Tibial artery (tissue), 4 donors: Measurements from ENCODE around the gene ZNF341.

Experiments
- DNase-seq, 2 donors: peaks; one replicate each; pipeline ENCODE4 v3.0.0-alpha.2; 2019
- H3K27ac ChIP-seq, 2 donors: fragments of 200-600 bp; sonication (generic) in 1 of 2; 1 replicate in 1 of 2; 2 replicates in 1 of 2; pipeline ENCODE4 v1.5.1; 2018 to 2019; ENCODE audit warnings: mild to moderate bottlenecking in 1 of 2
- H3K27me3 ChIP-seq, 2 donors: fragments of 200-600 bp; sonication (generic) in 1 of 2; one replicate each; pipeline versions ENCODE4 v1.5.1 to v1.6.0; 2016 to 2019
- H3K36me3 ChIP-seq, 3 donors: fragments of 200-600 bp; sonication (generic) in 2 of 3; one replicate each; pipeline ENCODE4 v1.5.1; 2016 to 2019; ENCODE audit warnings: mild to moderate bottlenecking in 2 of 3
- H3K4me1 ChIP-seq, 4 donors: fragments of 200-600 bp; sonication (generic) in 2 of 4; 1 replicate in 3 of 4; 2 replicates in 1 of 4; pipeline ENCODE4 v1.5.1; 2016 to 2019
- H3K4me3 ChIP-seq, 2 donors: fragments of 200-600 bp; sonication (generic) in 1 of 2; 1 replicate in 1 of 2; 2 replicates in 1 of 2; pipeline ENCODE4 v1.5.1; 2018 to 2019; ENCODE audit warnings: mild to moderate bottlenecking in 2 of 2
- H3K9me3 ChIP-seq, 3 donors: fragments of 200-600 bp; sonication (generic) in 1 of 3; one replicate each; pipeline ENCODE4 v1.5.1; 2016 to 2019
- intact Hi-C: fragments of 100-400 bp; cut with DNase I; formaldehyde crosslinking; loops from one replicate; pipeline ENCODE4 v1.15.0; 2023; ENCODE audit warnings: low total_unique reads
- TF ChIP-seq, protein P1 (sequence below), 2 experiments: fragments of 200-600 bp in 1 of 2; fragments of 450-650 bp in 1 of 2; IDR thresholded peaks; one replicate each; pipeline ENCODE4 v1.5.1; 2017 to 2019; ENCODE audit warnings: antibody characterized with exemption in 2 of 2, mild to moderate bottlenecking in 1 of 2, moderate library complexity in 1 of 2

The ZNF341 gene

DNA sequence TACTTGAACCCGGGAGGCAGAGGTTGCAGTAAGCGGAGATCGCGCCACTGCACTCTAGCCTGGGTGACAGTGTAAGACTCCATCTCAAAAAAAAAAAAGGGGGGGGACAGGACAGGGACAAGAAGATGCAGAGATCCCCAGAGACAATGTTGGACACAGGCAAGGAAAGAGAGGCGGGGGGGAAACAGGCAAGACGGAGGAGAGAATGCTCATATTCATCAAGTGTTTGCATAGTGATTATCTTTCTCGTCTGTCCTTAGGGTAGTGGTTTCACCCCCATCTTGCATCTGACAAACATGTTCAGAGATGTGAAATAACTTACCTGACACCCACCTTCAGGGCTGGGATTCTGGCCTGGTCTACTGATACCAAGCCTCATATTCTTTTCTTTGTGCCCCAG is 108.4 kb downstream of the ZNF341 start:
- Histone ChIP-seq H3K36me3 (no peaks in the 10 kb centered on the region), H3K4me1 (peaks cover 0 to 89% (median 44%) of the 10 kb centered on the region in 4 donors), H3K9me3 (no peaks in the 10 kb centered on the region), H3K4me3 (no peak overlapping the region), H3K27me3 (no peaks in the 10 kb centered on the region), H3K27ac (no peak overlapping the region)
- DNase-seq = no peak
- TF ChIP-seq, protein P1, sequence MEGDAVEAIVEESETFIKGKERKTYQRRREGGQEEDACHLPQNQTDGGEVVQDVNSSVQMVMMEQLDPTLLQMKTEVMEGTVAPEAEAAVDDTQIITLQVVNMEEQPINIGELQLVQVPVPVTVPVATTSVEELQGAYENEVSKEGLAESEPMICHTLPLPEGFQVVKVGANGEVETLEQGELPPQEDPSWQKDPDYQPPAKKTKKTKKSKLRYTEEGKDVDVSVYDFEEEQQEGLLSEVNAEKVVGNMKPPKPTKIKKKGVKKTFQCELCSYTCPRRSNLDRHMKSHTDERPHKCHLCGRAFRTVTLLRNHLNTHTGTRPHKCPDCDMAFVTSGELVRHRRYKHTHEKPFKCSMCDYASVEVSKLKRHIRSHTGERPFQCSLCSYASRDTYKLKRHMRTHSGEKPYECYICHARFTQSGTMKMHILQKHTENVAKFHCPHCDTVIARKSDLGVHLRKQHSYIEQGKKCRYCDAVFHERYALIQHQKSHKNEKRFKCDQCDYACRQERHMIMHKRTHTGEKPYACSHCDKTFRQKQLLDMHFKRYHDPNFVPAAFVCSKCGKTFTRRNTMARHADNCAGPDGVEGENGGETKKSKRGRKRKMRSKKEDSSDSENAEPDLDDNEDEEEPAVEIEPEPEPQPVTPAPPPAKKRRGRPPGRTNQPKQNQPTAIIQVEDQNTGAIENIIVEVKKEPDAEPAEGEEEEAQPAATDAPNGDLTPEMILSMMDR (IDR thresholded peaks at IDR 0.05) = no peak
- intact Hi-C loops = no loop called here

DNA sequence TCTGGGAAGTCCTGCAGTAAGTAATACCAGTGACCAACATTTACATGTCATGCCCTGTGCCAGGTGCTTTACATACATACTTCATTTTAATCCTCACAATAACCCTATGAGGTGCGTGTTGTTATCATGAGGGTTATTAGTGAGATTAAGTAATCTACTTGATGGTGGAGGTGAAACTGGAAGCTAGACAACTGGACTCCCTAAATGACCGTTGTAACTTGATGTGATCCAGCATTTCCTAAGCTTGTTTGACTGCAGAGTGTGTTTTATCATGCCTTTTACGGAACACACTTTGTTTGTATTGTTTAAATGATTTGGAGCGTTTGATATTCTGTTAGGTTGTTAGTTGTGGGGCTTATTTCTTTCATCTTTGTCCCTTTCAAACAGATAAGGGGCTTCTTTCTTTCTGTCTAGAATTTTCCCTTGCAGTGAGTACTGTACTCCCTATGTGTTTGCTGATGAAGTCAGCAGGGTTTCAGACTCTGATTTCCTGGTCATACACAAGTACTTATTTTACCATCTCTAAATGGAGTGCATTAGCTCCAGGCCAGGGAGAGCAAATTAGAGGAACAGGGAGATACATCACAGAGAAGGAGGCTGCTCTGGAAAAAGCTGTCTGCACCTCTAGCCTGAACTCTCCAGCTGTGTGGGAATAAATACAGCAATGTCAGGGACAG is 109.1 kb downstream of the ZNF341 start:
- TF ChIP-seq, protein P1 (IDR thresholded peaks at IDR 0.05) = no peak
- H3K27ac ChIP-seq = no peak overlapping the region
- intact Hi-C loops = no loop called here
- no peaks in the 10 kb centered on the region for H3K9me3 ChIP-seq
- no peak for DNase-seq
- H3K4me3 ChIP-seq = no peak overlapping the region
- H3K36me3 ChIP-seq = no peaks in the 10 kb centered on the region
- H3K27me3 ChIP-seq = no peaks in the 10 kb centered on the region
- peaks cover 0 to 88% (median 46%) of the 10 kb centered on the region in 4 donors for H3K4me1 ChIP-seq

DNA sequence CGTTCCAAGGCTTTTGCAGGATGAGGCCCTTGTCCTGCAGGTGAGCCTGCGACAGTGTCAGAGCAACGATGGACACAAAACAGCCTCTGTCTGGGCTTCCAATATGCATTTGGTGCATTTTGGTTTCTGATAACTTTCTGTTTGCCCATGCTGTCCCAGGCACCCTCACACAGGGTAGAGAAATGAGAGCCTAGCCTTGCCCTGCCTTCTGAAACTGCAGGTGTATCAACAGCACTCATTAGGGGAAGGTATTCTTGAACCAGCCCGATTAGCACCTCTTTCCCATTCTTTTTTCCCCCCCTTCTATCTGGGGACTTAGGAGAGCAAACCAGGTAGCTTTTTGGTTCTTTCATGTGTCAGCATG is 109.6 kb downstream of the ZNF341 start:
- DNase-seq = no peak
- no peaks in the 10 kb centered on the region for H3K27me3 ChIP-seq
- intact Hi-C loops = no loop called here
- no peaks in the 10 kb centered on the region for H3K9me3 ChIP-seq
- peaks cover 0 to 88% (median 48%) of the 10 kb centered on the region in 4 donors for H3K4me1 ChIP-seq
- H3K27ac ChIP-seq = no peak overlapping the region
- TF ChIP-seq, protein P1 (IDR thresholded peaks at IDR 0.05) = no peak
- no peaks in the 10 kb centered on the region for H3K36me3 ChIP-seq
- H3K4me3 ChIP-seq = no peak overlapping the region
